HG03432 (cell line): ENCODE measurements around the gene AHRR.
"Not testable (repeated sequence)": the region's sequence is repeated elsewhere in the genome, so short reads cannot be mapped to it uniquely, and the experiment has no call there.

Source experiments
- ATAC-seq: cut with Tn5 transposase; IDR thresholded peaks from one replicate; pipeline ENCODE4 v1.9.1; 2021; ENCODE audit warnings: mild to moderate bottlenecking, moderate library complexity; ENCODE audit not compliant: unreplicated experiment

Gene AHRR

GRCh38 chr5:405421-405820 lies 83.9 kb downstream of the AHRR start:
- ATAC-seq, result no peak

GRCh38 chr5:406041-406440 lies 84.5 kb downstream of the AHRR start:
- no peak for ATAC-seq

GRCh38 chr5:407051-407450 lies 85.5 kb downstream of the AHRR start:
- no peak for ATAC-seq

GRCh38 chr5:407801-408268 lies 86.3 kb downstream of the AHRR start:
- ATAC-seq, result no peak

- ATAC-seq, result no peak
Observed at GRCh38 chr5:410911-411517, 89.5 kb downstream of the AHRR start.

GRCh38 chr5:411728-412127 lies 90.2 kb downstream of the AHRR start:
- ATAC-seq, result no peak

GRCh38 chr5:414991-415927 lies 93.7 kb downstream of the AHRR start:
- not testable (repeated sequence) for ATAC-seq

GRCh38 chr5:415928-416635 lies 94.6 kb downstream of the AHRR start:
- no peak for ATAC-seq

GRCh38 chr5:416636-416960 lies 95.1 kb downstream of the AHRR start:
- ATAC-seq, result no peak

GRCh38 chr5:417301-418161 lies 96.0 kb downstream of the AHRR start:
- ATAC-seq, result no peak

GRCh38 chr5:418162-419121 lies 96.9 kb downstream of the AHRR start:
- ATAC-seq, result no peak

- no peak for ATAC-seq
Observed at GRCh38 chr5:419970-420369, 98.5 kb downstream of the AHRR start.

GRCh38 chr5:420632-421286 lies 99.2 kb downstream of the AHRR start:
- no peak for ATAC-seq

- no peak for ATAC-seq
Observed at GRCh38 chr5:421287-421880, 99.9 kb downstream of the AHRR start.

- no peak for ATAC-seq
Observed at GRCh38 chr5:421901-422300, 100.4 kb downstream of the AHRR start.

- no peak for ATAC-seq
Observed at GRCh38 chr5:422323-423232, 101.1 kb downstream of the AHRR start.

- ATAC-seq, result no peak
Observed at GRCh38 chr5:423233-423565, 101.7 kb downstream of the AHRR start.
